ENCODE measurements around the gene HOXC13. TPM values are rescaled to one million over a fixed set of nuclear protein-coding genes. Genes with fewer than 3 reads are reported as not detected.

HOXC13 gene
- total and polyA plus RNA-seq, 2 donors (not counting 1 experiment from before 2014, with no cell fraction given): not detected

- peak overlapping the region; percentile 44 for H3K4me2 ChIP-seq (ENCODE audit: extremely low read depth, insufficient read depth, low read length)
- TF ChIP-seq, protein P1, sequence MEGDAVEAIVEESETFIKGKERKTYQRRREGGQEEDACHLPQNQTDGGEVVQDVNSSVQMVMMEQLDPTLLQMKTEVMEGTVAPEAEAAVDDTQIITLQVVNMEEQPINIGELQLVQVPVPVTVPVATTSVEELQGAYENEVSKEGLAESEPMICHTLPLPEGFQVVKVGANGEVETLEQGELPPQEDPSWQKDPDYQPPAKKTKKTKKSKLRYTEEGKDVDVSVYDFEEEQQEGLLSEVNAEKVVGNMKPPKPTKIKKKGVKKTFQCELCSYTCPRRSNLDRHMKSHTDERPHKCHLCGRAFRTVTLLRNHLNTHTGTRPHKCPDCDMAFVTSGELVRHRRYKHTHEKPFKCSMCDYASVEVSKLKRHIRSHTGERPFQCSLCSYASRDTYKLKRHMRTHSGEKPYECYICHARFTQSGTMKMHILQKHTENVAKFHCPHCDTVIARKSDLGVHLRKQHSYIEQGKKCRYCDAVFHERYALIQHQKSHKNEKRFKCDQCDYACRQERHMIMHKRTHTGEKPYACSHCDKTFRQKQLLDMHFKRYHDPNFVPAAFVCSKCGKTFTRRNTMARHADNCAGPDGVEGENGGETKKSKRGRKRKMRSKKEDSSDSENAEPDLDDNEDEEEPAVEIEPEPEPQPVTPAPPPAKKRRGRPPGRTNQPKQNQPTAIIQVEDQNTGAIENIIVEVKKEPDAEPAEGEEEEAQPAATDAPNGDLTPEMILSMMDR (conservative IDR thresholded peaks at IDR 0.05 in 1 of 2, IDR thresholded peaks at IDR 0.05 in 1 of 2; ENCODE audit: low read depth in 1 of 2, low read length in 2 of 2): no peak
- peak; percentile 97 for TF ChIP-seq EZH2 (IDR thresholded peaks at IDR 0.05; ENCODE audit: low read length, missing control alignments)
- H3K27me3 ChIP-seq (ENCODE audit: control insufficient read depth, insufficient read depth, low read length): peaks cover 88% of the 10 kb centered on the region
- H3K4me3 ChIP-seq (replicated peaks in 1 of 4; ENCODE audit: control extremely low read depth in 1 of 4, insufficient read depth in 1 of 4, low read depth in 3 of 4, low read length in 4 of 4): peak overlapping the region in 1 of 4 experiments; percentile 7
- DNase-seq (ENCODE audit: low read depth in 2 of 2): no peak
- no peaks in the 10 kb centered on the region for H3K4me1 ChIP-seq (ENCODE audit: control insufficient read depth, extremely low read depth, insufficient read depth, low read length)
- H3K9ac ChIP-seq (ENCODE audit: insufficient read depth, low read length): no peak overlapping the region
- H4K20me1 ChIP-seq (ENCODE audit: control insufficient read depth, extremely low read depth, insufficient read depth, low read length): no peaks in the 10 kb centered on the region
- H3K79me2 ChIP-seq (ENCODE audit: control insufficient read depth, insufficient read depth, low read length): no peaks in the 10 kb centered on the region
- no peaks in the 10 kb centered on the region for H3K9me3 ChIP-seq (ENCODE audit: control insufficient read depth, insufficient read depth, low read depth, low read length)
- H2AFZ ChIP-seq (ENCODE audit: low read length): no peak overlapping the region
- no peak overlapping the region for H3K27ac ChIP-seq (ENCODE audit: insufficient read depth, low read length)
- H3K36me3 ChIP-seq (ENCODE audit: control insufficient read depth, insufficient read depth, low read length): no peaks in the 10 kb centered on the region
Measured at GRCh38 chr12:53995002-53995377, 56.4 kb downstream of the HOXC13 start.

DNA sequence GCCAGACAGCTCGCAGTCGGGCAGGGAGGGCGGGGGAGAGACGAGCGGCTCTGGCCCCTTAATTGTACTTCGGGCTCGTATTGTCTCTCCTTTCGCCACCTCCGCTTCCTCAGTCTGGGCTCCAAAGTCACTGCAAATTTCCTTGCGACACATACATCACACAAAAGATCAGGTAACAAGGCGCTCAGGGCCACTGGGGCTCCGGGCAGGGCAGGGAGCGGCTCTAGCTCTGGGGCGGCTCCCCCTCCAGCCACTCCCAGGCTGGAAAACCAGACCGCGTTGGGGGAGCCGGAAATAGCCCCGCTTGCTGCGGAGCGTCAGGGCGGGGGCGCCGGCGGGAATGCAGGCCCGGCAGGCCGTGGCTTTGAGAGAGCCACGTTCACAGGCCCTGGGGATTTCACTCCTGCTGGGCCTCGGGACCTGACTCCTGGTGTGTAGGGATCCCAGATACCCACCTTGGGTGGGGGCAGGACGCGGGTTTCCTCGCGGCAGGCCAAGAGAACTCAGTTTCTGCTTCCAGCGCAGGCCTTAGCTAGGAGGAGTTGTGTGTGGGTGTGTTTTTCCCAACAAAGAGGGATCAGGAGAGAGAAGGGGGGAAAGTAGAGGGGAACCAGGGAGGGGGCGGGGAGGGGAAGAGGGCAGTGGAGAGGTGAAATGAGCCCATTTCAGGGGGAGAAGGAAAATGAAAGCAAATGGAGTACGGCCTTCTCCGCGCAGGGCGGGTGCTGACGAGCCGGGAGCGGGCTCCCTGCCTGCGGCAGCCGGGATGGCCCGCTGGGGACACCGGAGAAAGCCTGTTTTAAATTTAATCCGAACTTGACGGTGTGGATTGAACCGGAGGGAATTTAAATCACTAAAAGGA is 57.0 kb downstream of the HOXC13 start:
- DNase-seq (ENCODE audit: low read depth in 2 of 2): no peak
- H3K4me3 ChIP-seq (replicated peaks in 1 of 4; ENCODE audit: control extremely low read depth in 1 of 4, insufficient read depth in 1 of 4, low read depth in 3 of 4, low read length in 4 of 4): peak overlapping the region; percentile 13 to 45 (median 38)
- no peaks in the 10 kb centered on the region for H3K9me3 ChIP-seq (ENCODE audit: control insufficient read depth, insufficient read depth, low read depth, low read length)
- H3K4me2 ChIP-seq (ENCODE audit: extremely low read depth, insufficient read depth, low read length): peak overlapping the region; percentile 71
- H2AFZ ChIP-seq (ENCODE audit: low read length): peak overlapping the region; percentile 69
- peaks cover 88% of the 10 kb centered on the region for H3K27me3 ChIP-seq (ENCODE audit: control insufficient read depth, insufficient read depth, low read length)
- no peaks in the 10 kb centered on the region for H3K4me1 ChIP-seq (ENCODE audit: control insufficient read depth, extremely low read depth, insufficient read depth, low read length)
- H3K27ac ChIP-seq (ENCODE audit: insufficient read depth, low read length): no peak overlapping the region
- TF ChIP-seq EZH2 (IDR thresholded peaks at IDR 0.05; ENCODE audit: low read length, missing control alignments): peak; percentile 8
- TF ChIP-seq, protein P1 (conservative IDR thresholded peaks at IDR 0.05 in 1 of 2, IDR thresholded peaks at IDR 0.05 in 1 of 2; ENCODE audit: low read depth in 1 of 2, low read length in 2 of 2): no peak
- no peaks in the 10 kb centered on the region for H3K36me3 ChIP-seq (ENCODE audit: control insufficient read depth, insufficient read depth, low read length)
- no peaks in the 10 kb centered on the region for H4K20me1 ChIP-seq (ENCODE audit: control insufficient read depth, extremely low read depth, insufficient read depth, low read length)
- H3K9ac ChIP-seq (ENCODE audit: insufficient read depth, low read length): peak overlapping the region; percentile 58
- H3K79me2 ChIP-seq (ENCODE audit: control insufficient read depth, insufficient read depth, low read length): no peaks in the 10 kb centered on the region

Other genes with a start within 250 kb of the HOXC13 start
- 116 and 118 TPM in 2 replicates for gene CALCOCO1, start 211.4 kb upstream of the HOXC13 start, total RNA-seq
- 74.6 and 125 TPM in 2 replicates for gene CALCOCO1, start 211.4 kb upstream of the HOXC13 start, polyA plus RNA-seq
- gene CISTR, start 186.9 kb upstream of the HOXC13 start, total RNA-seq: not detected in 2 replicates
- not detected in 2 replicates for gene CISTR, start 186.9 kb upstream of the HOXC13 start, polyA plus RNA-seq
- gene HOXC12, start 16.1 kb downstream of the HOXC13 start, total RNA-seq: not detected in 2 replicates
- gene HOXC12, start 16.1 kb downstream of the HOXC13 start, polyA plus RNA-seq: not detected in 2 replicates
- gene HOXC11, start 34.3 kb downstream of the HOXC13 start, total RNA-seq: not detected in 2 replicates
- gene HOXC11, start 34.3 kb downstream of the HOXC13 start, polyA plus RNA-seq: not detected in 2 replicates
- not detected in 2 replicates for gene HOTAIR, start 36.1 kb downstream of the HOXC13 start, total RNA-seq
- not detected in 2 replicates for gene HOTAIR, start 36.1 kb downstream of the HOXC13 start, polyA plus RNA-seq
- not detected in 2 replicates for gene HOXC10, start 46.3 kb downstream of the HOXC13 start, total RNA-seq
- gene HOXC10, start 46.3 kb downstream of the HOXC13 start, polyA plus RNA-seq: 0.06 TPM in 1 of 2 replicates, not detected in the other
- 0.26 TPM in 1 of 2 replicates, not detected in the other for gene HOXC9, start 61.3 kb downstream of the HOXC13 start, total RNA-seq
- 0.21 and 0.24 TPM in 2 replicates for gene HOXC9, start 61.3 kb downstream of the HOXC13 start, polyA plus RNA-seq
- under 0.01 TPM in 1 of 2 replicates, not detected in the other for gene HOXC8, start 70.2 kb downstream of the HOXC13 start, total RNA-seq
- gene HOXC8, start 70.2 kb downstream of the HOXC13 start, polyA plus RNA-seq: 0.49 and 2.1 TPM in 2 replicates
- 0.17 and 0.51 TPM in 2 replicates for gene HOXC6, start 89.6 kb downstream of the HOXC13 start, total RNA-seq
- 0.52 and 1.9 TPM in 2 replicates for gene HOXC6, start 89.6 kb downstream of the HOXC13 start, polyA plus RNA-seq
- gene HOXC5, start 94.2 kb downstream of the HOXC13 start, total RNA-seq: under 0.01 TPM in 1 of 2 replicates, not detected in the other
- gene HOXC5, start 94.2 kb downstream of the HOXC13 start, polyA plus RNA-seq: 0.07 and 0.40 TPM in 2 replicates
- 0.17 and 0.26 TPM in 2 replicates for gene HOXC4, start 115.0 kb downstream of the HOXC13 start, total RNA-seq
- gene HOXC4, start 115.0 kb downstream of the HOXC13 start, polyA plus RNA-seq: 0.17 and 0.98 TPM in 2 replicates

All from fibroblast of lung (primary cell).